ENCODE data around the gene RBSN. TPM values are rescaled to one million over a fixed set of nuclear protein-coding genes. Genes with fewer than 3 reads are reported as not detected.
A peak's percentile ranks its signal among the peaks of the same experiment; 100 is the strongest.
"Not testable (repeated sequence)": the region's sequence is repeated elsewhere in the genome, so short reads cannot be mapped to it uniquely, and the experiment has no call there.

Gene RBSN
- 10 to 100 TPM; 15.3 to 15.8 TPM for total RNA-seq

DNA sequence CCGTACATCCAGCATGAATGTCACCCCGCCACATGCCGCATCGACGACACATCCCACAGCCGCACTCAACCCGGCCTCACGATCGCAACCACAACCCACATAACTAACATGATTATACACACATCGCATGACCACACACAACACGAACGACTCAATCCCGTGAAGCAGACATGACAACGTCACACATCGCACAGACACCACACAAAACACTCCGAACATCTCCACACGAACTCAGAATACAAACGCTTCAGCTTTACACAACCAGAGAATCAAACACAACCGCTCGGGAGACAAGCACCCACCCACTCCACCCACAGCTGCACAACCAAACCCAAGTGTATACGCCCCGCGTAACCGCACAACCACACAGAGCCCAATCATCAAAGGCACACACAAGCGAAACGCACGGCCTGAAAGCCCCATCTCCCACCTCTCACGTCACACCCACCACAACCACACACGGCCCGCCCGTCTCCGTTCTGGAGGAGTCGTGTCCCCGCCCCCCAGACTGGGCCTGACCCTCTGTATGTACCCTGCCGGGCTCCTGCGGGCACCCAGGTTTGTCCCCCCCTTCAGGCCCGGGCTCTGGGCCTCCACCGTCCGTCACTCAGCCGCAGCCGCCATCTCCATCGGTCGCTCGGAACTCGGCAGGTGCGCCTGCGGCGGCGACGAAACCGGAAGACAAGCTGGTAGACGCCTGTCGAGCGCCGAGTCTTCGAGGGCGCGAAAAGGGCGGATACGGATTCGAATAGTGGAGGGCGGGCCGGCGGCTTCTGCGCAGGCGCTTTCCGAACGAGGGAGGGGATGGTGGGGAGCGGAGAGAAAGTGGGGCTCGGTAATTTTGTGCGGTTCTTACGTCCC is at the start of gene RBSN:
Gene RBSN (minus strand): TSS at position 646 of the 861 bp plus-strand sequence. CDS start 3,028 bp downstream, outside the sequence.
- peak within 1 kb of the TSS; percentile 90 for H3K4me3 Mint-ChIP-seq

DNA sequence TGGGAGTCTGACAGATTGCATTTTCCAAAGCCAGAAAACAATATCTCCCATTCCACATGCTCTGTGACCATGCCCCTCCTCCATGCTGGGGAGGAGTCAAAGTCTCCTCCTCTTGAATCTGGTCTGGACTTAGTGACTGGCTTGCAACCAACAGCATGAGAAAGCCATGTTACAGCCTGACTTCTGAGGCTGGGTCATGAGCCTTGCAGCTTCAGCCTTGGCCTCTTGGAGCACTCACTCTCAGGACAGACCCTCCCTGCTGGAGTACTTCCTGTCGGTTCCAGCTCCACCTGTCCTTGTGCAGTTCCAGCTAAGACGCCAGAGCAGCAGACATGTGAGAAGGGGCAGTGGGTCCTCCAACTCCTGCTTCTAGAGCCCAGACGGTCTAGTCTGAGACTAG is 49.7 kb upstream of the RBSN start:
- peaks cover 2% of the 10 kb centered on the region for H3K27me3 Mint-ChIP-seq (ENCODE audit: low read depth)
- no peak for DNase-seq
- intact Hi-C loops (cut with micrococcal nuclease) = no loop called here
- no peak overlapping the region for H3K4me3 Mint-ChIP-seq
- CTCF ChIA-PET = interaction anchor here (2.8 kb wide), 1 partner anchor 40 kb away, joined by 7 read pairs; no protein-coding TSS in a partner anchor
- no peaks in the 10 kb centered on the region for H3K4me1 Mint-ChIP-seq (ENCODE audit: low read depth)
- no peak overlapping the region for H3K27ac Mint-ChIP-seq
- no peaks in the 10 kb centered on the region for H3K36me3 Mint-ChIP-seq (ENCODE audit: low read depth)
- H3K9me3 Mint-ChIP-seq = no peaks in the 10 kb centered on the region

More for the DNA sequence above, at the start of gene RBSN:
- H3K27me3 Mint-ChIP-seq (ENCODE audit: low read depth) = no peaks in the 10 kb centered on the region
- CTCF ChIA-PET = interaction anchor here (0.6 to 1.2 kb wide), 3 partner anchors 9 to 105 kb away, joined by 3 to 4 read pairs (median 3); no protein-coding TSS in a partner anchor
- H3K9me3 Mint-ChIP-seq = no peaks in the 10 kb centered on the region
- peaks cover 10% of the 10 kb centered on the region for H3K4me1 Mint-ChIP-seq (ENCODE audit: low read depth)
- peaks cover 14% of the 10 kb centered on the region for H3K36me3 Mint-ChIP-seq (ENCODE audit: low read depth)
- DNase-seq = peak; percentile 97
- H3K27ac Mint-ChIP-seq = peak within 1 kb of the TSS; percentile 83
- intact Hi-C loops (cut with micrococcal nuclease) = loop anchor here (1.0 to 5.0 kb wide), 8 partner anchors 33 to 920 kb away; partner anchors contain the start of genes BTD, CAPN7, CCDC174 and HACL1

DNA sequence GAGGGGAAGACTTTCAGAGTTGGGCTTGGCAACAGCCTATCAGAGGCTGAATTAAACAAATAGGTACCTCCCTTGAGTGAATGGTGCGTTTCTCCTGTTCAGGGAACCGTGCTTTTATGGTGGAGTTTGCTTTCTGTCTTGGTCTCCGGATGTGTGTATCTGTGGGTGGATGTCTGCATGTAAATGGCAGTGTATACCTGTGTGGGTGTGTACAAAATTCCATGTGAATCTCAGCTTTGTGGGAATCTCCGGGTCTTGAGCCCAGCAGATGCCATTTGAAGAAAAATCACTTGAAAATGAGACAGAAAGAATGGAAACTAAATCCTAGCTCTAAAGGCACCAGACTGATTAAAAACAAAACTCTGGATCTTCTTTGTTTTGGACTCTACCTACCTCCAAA is 37.9 kb upstream of the RBSN start:
- DNase-seq; intact Hi-C loops (cut with micrococcal nuclease); CTCF ChIA-PET; H3K27me3 Mint-ChIP-seq (ENCODE audit: low read depth); H3K4me3 Mint-ChIP-seq; H3K9me3 Mint-ChIP-seq; H3K4me1 Mint-ChIP-seq (ENCODE audit: low read depth); H3K36me3 Mint-ChIP-seq (ENCODE audit: low read depth); H3K27ac Mint-ChIP-seq: not testable (repeated sequence)

DNA sequence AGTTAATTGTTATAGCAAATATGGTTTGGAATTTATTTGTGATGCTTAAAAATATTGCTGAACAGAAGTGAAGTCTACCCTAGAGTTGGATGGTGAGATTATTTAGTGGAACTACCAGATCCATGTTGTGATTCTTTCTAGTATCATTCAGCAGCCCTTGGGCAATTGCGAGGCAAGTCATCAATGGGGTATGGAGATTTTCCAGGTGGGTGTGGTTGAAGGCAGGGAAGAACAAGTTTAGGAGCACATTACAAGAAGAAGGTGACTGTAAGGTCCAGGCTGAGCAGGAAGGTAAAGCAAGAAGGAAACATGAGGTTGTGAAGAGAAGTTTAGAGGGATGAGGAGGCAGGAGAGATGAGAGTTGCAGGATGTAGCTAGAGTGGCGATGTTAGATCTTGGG is 36.0 kb upstream of the RBSN start:
- H3K36me3 Mint-ChIP-seq (ENCODE audit: low read depth); intact Hi-C loops (cut with micrococcal nuclease); CTCF ChIA-PET; H3K27me3 Mint-ChIP-seq (ENCODE audit: low read depth); H3K9me3 Mint-ChIP-seq; H3K27ac Mint-ChIP-seq; H3K4me3 Mint-ChIP-seq; H3K4me1 Mint-ChIP-seq (ENCODE audit: low read depth); DNase-seq: not testable (repeated sequence)

DNA sequence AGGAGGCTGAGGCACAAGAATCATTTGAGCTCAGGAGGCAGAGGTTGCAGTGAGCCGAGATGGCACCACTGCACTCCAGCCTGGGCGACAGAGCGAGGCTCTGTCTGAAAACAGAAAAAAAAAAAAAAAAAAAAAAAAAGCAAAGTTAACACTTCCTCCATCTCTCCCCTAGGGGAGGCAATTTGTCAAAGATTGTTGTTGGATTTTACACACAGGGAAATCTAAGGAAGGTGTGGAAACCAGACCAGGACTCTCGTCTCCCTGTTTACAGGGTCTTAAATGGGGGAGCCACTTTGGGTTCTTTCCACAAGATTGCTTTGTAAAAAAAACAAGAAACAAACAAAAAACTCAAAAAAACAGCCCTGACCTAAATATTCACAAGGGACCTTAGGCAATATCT is 29.5 kb upstream of the RBSN start:
- DNase-seq; H3K36me3 Mint-ChIP-seq (ENCODE audit: low read depth); H3K27me3 Mint-ChIP-seq (ENCODE audit: low read depth); H3K9me3 Mint-ChIP-seq; H3K4me3 Mint-ChIP-seq; CTCF ChIA-PET; H3K4me1 Mint-ChIP-seq (ENCODE audit: low read depth); intact Hi-C loops (cut with micrococcal nuclease); H3K27ac Mint-ChIP-seq: not testable (repeated sequence)

DNA sequence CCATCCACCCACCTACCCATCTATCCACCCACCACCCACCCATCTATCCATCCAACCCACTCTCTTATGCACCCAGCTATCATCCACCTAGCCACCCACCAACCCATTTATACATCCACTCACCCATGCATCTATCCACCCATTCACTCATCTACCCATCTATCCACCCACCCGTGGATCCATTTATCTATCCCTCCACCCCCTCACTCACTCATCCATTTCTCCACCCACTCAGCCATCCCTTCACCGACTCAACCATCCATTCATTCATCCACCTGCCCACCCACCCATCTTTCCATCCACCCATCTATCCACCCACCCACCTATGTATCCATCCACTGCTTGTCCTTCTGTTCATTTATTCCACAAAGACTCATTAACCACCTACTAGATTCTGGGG is 28.0 kb upstream of the RBSN start:
- H3K9me3 Mint-ChIP-seq; intact Hi-C loops (cut with micrococcal nuclease); DNase-seq; H3K36me3 Mint-ChIP-seq (ENCODE audit: low read depth); H3K4me3 Mint-ChIP-seq; H3K27ac Mint-ChIP-seq; H3K27me3 Mint-ChIP-seq (ENCODE audit: low read depth); H3K4me1 Mint-ChIP-seq (ENCODE audit: low read depth): not testable (repeated sequence)
- CTCF ChIA-PET = interaction anchor here (1.1 kb wide), 1 partner anchor 9 kb away, joined by 6 read pairs; no protein-coding TSS in a partner anchor

DNA sequence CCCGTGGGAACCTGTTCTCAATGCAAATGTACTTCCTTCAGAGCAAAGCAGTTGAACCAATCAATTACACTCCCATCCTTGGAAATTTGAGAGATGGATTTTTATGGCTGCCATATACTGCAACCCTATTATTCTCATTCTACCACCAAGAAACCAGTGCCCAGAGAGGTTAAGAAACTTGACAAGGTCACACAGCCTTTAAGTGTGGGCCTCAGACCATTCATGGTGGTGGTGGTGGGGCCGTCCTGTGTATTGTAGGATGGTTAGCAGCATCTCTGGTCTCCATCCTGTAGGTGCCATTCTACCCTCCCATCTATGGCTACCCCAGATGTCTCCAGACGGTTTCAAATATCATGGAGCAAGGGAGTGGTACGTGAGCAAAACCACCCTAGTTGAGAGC is 23.4 kb upstream of the RBSN start:
- CTCF ChIA-PET = no interaction called here
- intact Hi-C loops (cut with micrococcal nuclease) = no loop called here
- Mint-ChIP-seq H3K36me3 (ENCODE audit: low read depth) (no peaks in the 10 kb centered on the region), H3K4me3 (no peak overlapping the region), H3K9me3 (no peaks in the 10 kb centered on the region), H3K4me1 (ENCODE audit: low read depth) (peaks cover 5% of the 10 kb centered on the region), H3K27me3 (ENCODE audit: low read depth) (peaks cover 6% of the 10 kb centered on the region), H3K27ac (no peak overlapping the region)
- no peak for DNase-seq

DNA sequence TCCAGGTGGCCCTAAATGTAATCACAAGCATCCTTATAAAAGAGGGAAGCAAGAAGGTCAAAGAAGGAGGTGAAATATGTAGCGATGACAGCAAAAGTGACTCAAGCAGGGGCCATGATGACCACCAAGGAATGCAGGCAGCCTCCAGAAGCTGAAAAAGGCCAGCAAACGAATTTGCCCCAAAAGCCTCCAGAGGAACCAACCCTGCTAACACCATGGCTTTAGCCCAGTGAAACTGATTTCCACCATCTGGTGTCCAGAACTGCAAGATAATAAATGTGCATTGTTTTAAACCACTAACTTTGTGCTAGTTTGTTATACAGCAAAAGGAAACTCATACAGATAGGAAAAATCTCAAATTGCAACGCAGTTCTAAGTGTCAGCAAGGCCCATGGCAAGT is 23.0 kb upstream of the RBSN start:
- intact Hi-C loops (cut with micrococcal nuclease) = no loop called here
- CTCF ChIA-PET = no interaction called here
- peaks cover 5% of the 10 kb centered on the region for H3K4me1 Mint-ChIP-seq (ENCODE audit: low read depth)

DNA sequence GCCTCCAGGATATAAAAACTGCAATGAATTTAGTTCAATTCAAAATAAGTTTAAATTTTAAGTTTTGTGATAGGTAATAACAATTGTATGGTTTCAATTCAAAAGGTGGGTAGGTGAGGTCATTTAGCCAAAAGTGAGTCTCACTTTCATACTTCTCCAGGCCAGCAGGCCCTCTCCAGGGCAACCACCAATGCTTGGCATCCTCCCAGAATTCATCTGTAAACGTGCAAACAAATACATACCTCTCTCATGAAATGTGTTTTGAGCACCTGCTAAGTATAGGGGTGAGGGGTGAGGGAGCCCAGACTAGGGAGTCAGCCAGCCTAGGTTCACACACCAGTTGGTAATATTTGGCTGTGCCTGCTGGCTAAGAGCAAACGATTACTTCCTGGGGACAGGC is 22.0 kb upstream of the RBSN start:
- H3K4me3 Mint-ChIP-seq = no peak overlapping the region
- no peak for DNase-seq
- CTCF ChIA-PET = interaction anchor here (1.6 to 6.0 kb wide), 2 partner anchors 78 to 81 kb away, joined by 3 to 39 read pairs; no protein-coding TSS in a partner anchor
- peaks cover 5% of the 10 kb centered on the region for H3K4me1 Mint-ChIP-seq (ENCODE audit: low read depth)
- no peaks in the 10 kb centered on the region for H3K36me3 Mint-ChIP-seq (ENCODE audit: low read depth)
- peaks cover 6% of the 10 kb centered on the region for H3K27me3 Mint-ChIP-seq (ENCODE audit: low read depth)
- no peaks in the 10 kb centered on the region for H3K9me3 Mint-ChIP-seq
- H3K27ac Mint-ChIP-seq = no peak overlapping the region
- intact Hi-C loops (cut with micrococcal nuclease) = no loop called here

More for the DNA sequence above, 23.0 kb upstream of the RBSN start:
- Mint-ChIP-seq H3K27ac (no peak overlapping the region), H3K4me3 (no peak overlapping the region), H3K9me3 (no peaks in the 10 kb centered on the region), H3K27me3 (ENCODE audit: low read depth) (peaks cover 6% of the 10 kb centered on the region), H3K36me3 (ENCODE audit: low read depth) (no peaks in the 10 kb centered on the region)
- DNase-seq = no peak

DNA sequence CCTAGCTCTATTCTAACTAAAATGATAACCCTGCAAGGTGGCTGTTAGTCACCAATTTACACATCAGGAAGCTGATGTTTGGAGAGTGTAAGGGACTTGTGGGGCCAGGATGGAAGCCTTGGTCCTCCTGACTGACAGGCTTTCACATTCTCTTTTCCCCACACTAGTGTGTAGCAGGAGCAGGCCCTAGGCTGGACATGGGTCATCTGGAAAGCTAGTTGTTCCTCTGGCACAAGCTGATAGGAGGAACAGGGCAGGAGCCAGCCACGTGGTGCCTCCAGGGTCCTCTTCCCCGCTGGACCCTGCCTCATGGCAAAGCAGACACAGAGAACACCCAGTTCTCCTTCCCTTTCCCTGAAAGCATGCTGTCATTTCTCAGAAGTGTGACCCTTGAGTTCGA is 18.1 kb upstream of the RBSN start:
- intact Hi-C loops (cut with micrococcal nuclease) = loop anchor here (5.0 kb wide), 1 partner anchor 190 kb away; no protein-coding TSS in a partner anchor
- H3K36me3 Mint-ChIP-seq (ENCODE audit: low read depth) = no peaks in the 10 kb centered on the region
- H3K9me3 Mint-ChIP-seq = no peaks in the 10 kb centered on the region
- H3K4me1 Mint-ChIP-seq (ENCODE audit: low read depth) = peaks cover 5% of the 10 kb centered on the region
- peaks cover 6% of the 10 kb centered on the region for H3K27me3 Mint-ChIP-seq (ENCODE audit: low read depth)
- H3K4me3 Mint-ChIP-seq = no peak overlapping the region
- CTCF ChIA-PET = interaction anchor here (1.1 to 6.0 kb wide), 4 partner anchors 8 to 290 kb away, joined by 4 to 42 read pairs (median 22); no protein-coding TSS in a partner anchor
- no peak overlapping the region for H3K27ac Mint-ChIP-seq
- no peak for DNase-seq

DNA sequence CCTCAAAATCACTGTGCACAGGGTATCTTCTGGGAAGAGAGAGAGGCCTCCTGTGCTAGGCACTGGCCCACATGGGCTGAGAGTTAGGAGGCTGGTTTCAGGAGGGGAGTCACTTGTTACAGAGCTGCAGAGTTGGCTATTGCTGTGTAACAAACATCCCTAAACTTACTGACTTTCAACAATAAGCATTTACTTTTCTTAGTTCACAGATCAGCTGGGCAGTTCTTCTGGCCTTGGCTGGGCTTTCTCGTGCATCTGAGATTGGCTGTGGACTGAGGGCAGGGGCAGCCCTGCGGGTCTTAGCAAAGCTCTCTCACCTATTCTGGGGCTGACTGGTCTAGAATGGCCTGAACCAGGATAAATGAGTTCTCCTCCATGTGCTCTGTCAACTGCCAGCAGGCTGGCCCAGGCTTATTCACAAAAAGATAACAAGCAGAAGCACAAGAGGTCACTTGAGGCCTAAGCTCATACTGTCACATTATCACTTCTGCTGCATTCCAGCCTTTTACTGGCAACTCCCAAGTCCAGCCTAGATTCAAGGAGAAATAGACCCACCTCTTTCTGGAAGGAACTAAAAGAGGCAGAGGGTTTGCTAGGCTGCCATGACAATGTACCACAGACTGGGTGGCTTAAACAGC is 17.2 kb upstream of the RBSN start:
- CTCF ChIA-PET = interaction anchor here (1.2 to 6.0 kb wide), 5 partner anchors 7 to 291 kb away, joined by 3 to 42 read pairs (median 6); partner anchors contain the start of gene CAPN7
- no peak overlapping the region for H3K4me3 Mint-ChIP-seq
- peaks cover 6% of the 10 kb centered on the region for H3K27me3 Mint-ChIP-seq (ENCODE audit: low read depth)
- H3K4me1 Mint-ChIP-seq (ENCODE audit: low read depth) = peaks cover 5% of the 10 kb centered on the region
- H3K27ac Mint-ChIP-seq = no peak overlapping the region
- no peaks in the 10 kb centered on the region for H3K36me3 Mint-ChIP-seq (ENCODE audit: low read depth)
- no peak for DNase-seq
- intact Hi-C loops (cut with micrococcal nuclease) = loop anchor here (5.0 kb wide), 1 partner anchor 189 kb away; no protein-coding TSS in a partner anchor
- H3K9me3 Mint-ChIP-seq = no peaks in the 10 kb centered on the region
